Measurements from ENCODE around the gene ELP4.

The ELP4 gene

DNA sequence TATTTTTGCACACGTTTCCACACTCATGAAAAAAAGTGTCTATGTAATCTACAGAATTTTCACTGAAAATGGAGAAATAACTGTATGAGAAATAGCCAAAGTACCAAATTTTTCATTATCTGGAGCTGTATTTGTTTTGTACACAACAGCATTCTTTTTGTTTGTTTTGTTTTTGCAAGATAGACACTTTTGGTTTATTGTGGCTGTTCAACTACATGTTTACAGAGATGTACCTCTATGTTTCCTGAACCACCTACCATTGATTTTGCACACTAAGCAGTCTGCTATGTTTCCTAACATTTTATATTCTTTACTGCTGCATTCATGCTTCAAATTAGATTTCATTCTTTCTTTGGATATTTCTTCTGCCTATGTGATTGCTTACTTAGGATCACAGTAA lies 116.3 kb downstream of the ELP4 start:
- no peaks in the 10 kb centered on the region for H3K36me3 ChIP-seq (ENCODE audit: control insufficient read depth in 2 of 2, insufficient read depth in 1 of 2, low read length in 2 of 2)
- H3K4me1 ChIP-seq (ENCODE audit: control insufficient read depth, insufficient read depth, low read length) = no peaks in the 10 kb centered on the region
- H3K9me3 ChIP-seq (ENCODE audit: control insufficient read depth, insufficient read depth, low read depth, low read length) = no peaks in the 10 kb centered on the region
- POLR2A ChIA-PET = interaction anchor here (0.5 kb wide), 1 partner anchor 46 kb away, joined by 7 read pairs; no protein-coding TSS in a partner anchor
- H3K27ac ChIP-seq (ENCODE audit: extremely low read depth, low read depth, low read length) = no peak overlapping the region
- CTCF ChIA-PET = interaction anchor here (5.1 kb wide), 1 partner anchor 15 kb away, joined by 20 read pairs; no protein-coding TSS in a partner anchor
- no peak overlapping the region for H3K4me3 ChIP-seq (ENCODE audit: low read depth, low read length)
- TF ChIP-seq ZNF600 (tag by site-specific recombination; IDR thresholded peaks at IDR 0.05) (no peak), ZNF48 (tag by site-specific recombination; IDR thresholded peaks at IDR 0.05) (no peak), ZNF202 (tag by site-specific recombination; IDR thresholded peaks at IDR 0.05; ENCODE audit: borderline replicate concordance) (no peak), ZNF175 (tag by site-specific recombination; IDR thresholded peaks at IDR 0.05) (no peak), ZXDB (tag by site-specific recombination; IDR thresholded peaks at IDR 0.05) (no peak), ZNF791 (tag by site-specific recombination; IDR thresholded peaks at IDR 0.05) (no peak), ZNF266 (tag by site-specific recombination; IDR thresholded peaks at IDR 0.05; ENCODE audit: low read depth) (no peak), ZNF830 (tag by site-specific recombination; IDR thresholded peaks at IDR 0.05; ENCODE audit: low read depth) (no peak), KLF7 (tag by site-specific recombination; IDR thresholded peaks at IDR 0.05; ENCODE audit: borderline replicate concordance) (no peak), ZNF324 (tag by site-specific recombination; IDR thresholded peaks at IDR 0.05) (no peak), ZBTB21 (tag by site-specific recombination; IDR thresholded peaks at IDR 0.05) (no peak), ZBTB7A (tag by site-specific recombination; IDR thresholded peaks at IDR 0.05; ENCODE audit: low read depth) (no peak), ZNF596 (tag by site-specific recombination; IDR thresholded peaks at IDR 0.05) (no peak), ZNF214 (tag by site-specific recombination; IDR thresholded peaks at IDR 0.05; ENCODE audit: borderline replicate concordance) (no peak), ZNF623 (tag by site-specific recombination; IDR thresholded peaks at IDR 0.05) (no peak)
- TF ChIP-seq, protein P1, sequence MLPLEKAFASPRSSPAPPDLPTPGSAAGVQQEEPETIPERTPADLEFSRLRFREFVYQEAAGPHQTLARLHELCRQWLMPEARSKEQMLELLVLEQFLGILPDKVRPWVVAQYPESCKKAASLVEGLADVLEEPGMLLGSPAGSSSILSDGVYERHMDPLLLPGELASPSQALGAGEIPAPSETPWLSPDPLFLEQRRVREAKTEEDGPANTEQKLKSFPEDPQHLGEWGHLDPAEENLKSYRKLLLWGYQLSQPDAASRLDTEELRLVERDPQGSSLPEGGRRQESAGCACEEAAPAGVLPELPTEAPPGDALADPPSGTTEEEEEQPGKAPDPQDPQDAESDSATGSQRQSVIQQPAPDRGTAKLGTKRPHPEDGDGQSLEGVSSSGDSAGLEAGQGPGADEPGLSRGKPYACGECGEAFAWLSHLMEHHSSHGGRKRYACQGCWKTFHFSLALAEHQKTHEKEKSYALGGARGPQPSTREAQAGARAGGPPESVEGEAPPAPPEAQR (tag by site-specific recombination; IDR thresholded peaks at IDR 0.05) = no peak
- TF ChIP-seq, protein P2, sequence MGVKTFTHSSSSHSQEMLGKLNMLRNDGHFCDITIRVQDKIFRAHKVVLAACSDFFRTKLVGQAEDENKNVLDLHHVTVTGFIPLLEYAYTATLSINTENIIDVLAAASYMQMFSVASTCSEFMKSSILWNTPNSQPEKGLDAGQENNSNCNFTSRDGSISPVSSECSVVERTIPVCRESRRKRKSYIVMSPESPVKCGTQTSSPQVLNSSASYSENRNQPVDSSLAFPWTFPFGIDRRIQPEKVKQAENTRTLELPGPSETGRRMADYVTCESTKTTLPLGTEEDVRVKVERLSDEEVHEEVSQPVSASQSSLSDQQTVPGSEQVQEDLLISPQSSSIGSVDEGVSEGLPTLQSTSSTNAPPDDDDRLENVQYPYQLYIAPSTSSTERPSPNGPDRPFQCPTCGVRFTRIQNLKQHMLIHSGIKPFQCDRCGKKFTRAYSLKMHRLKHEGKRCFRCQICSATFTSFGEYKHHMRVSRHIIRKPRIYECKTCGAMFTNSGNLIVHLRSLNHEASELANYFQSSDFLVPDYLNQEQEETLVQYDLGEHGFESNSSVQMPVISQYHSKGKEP (tag by site-specific recombination; IDR thresholded peaks at IDR 0.05) = no peak

DNA sequence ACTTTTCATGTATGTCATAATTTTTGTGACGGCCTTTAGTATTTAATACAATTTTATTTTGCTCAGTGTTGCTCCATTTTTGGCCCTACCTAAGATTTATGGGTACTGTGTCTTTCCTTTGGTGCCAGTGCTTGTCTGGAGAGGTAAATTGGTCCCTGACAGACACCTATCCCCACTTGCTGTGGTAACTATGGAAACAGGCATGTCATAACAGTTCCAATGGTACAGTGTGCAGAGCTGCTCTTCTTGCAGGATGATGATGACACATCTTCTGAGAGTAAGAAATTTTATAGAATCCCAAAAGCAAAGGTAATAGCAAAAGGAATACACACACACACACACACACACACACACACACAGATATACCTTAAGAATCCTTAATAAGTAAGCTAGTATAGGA lies 118.5 kb downstream of the ELP4 start:
- Histone ChIP-seq H3K36me3 (ENCODE audit: control insufficient read depth in 2 of 2, insufficient read depth in 1 of 2, low read length in 2 of 2) (no peaks in the 10 kb centered on the region), H3K4me3 (ENCODE audit: low read depth, low read length) (no peak overlapping the region), H3K9me3 (ENCODE audit: control insufficient read depth, insufficient read depth, low read depth, low read length) (no peaks in the 10 kb centered on the region), H3K27ac (ENCODE audit: extremely low read depth, low read depth, low read length) (no peak overlapping the region), H3K4me1 (ENCODE audit: control insufficient read depth, insufficient read depth, low read length) (no peaks in the 10 kb centered on the region)
- ChIA-PET POLR2A (no interaction called here), CTCF (interaction anchor here (0.7 to 5.1 kb wide), 2 partner anchors 13 to 22 kb away, joined by 4 to 20 read pairs; no protein-coding TSS in a partner anchor)
- TF ChIP-seq, protein P3, sequence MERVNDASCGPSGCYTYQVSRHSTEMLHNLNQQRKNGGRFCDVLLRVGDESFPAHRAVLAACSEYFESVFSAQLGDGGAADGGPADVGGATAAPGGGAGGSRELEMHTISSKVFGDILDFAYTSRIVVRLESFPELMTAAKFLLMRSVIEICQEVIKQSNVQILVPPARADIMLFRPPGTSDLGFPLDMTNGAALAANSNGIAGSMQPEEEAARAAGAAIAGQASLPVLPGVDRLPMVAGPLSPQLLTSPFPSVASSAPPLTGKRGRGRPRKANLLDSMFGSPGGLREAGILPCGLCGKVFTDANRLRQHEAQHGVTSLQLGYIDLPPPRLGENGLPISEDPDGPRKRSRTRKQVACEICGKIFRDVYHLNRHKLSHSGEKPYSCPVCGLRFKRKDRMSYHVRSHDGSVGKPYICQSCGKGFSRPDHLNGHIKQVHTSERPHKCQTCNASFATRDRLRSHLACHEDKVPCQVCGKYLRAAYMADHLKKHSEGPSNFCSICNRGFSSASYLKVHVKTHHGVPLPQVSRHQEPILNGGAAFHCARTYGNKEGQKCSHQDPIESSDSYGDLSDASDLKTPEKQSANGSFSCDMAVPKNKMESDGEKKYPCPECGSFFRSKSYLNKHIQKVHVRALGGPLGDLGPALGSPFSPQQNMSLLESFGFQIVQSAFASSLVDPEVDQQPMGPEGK (tag by site-specific recombination; IDR thresholded peaks at IDR 0.05) = no peak
- no peak for TF ChIP-seq ZNF48 (tag by site-specific recombination; IDR thresholded peaks at IDR 0.05)
- no peak for TF ChIP-seq ZNF843 (tag by site-specific recombination; IDR thresholded peaks at IDR 0.05)
- TF ChIP-seq ZNF23 (tag by site-specific recombination; IDR thresholded peaks at IDR 0.05; ENCODE audit: borderline replicate concordance) = no peak
- no peak for TF ChIP-seq ZNF302 (tag by site-specific recombination; IDR thresholded peaks at IDR 0.05; ENCODE audit: low read depth)

All from HEK293 (cell line).